HCT116 (cell line): ENCODE results near the gene MYEOV. TPM values are rescaled to one million over a fixed set of nuclear protein-coding genes. Genes with fewer than 3 reads are reported as not detected.
A peak's percentile ranks its signal among the peaks of the same experiment; 100 is the strongest.

ENCODE experiments used
- ATAC-seq: fragments of 200-7000 bp; cut with Tn5 transposase; 2 replicates; pipeline ENCODE4 v1.9.1; 2020; ENCODE audit warnings: mild to moderate bottlenecking, moderate library complexity
- BruUV-seq: library from RNA; stranded (reverse); fragments of 400-500 nt; replicated peaks from 2 replicates; lab custom pipeline; 2021; lab: Mats Ljungman, UMichigan
- CTCF ChIA-PET: fragments of 300-600 bp; sonication (Branson Sonifier 250); formaldehyde crosslinking; loops from one replicate; lab custom pipeline; 2021; ENCODE audit warnings: antibody characterized with exemption; lab: Charles Lee
- POLR2A ChIA-PET: fragments of 300-600, 350-600 bp; sonication (Branson Sonifier 250); formaldehyde crosslinking; loops from one replicate; lab custom pipeline; 2021; ENCODE audit warnings: antibody characterized with exemption; lab: Charles Lee
- RAD21 ChIA-PET, 2 experiments: fragments of 300-600 bp; sonication (Branson Sonifier 250); formaldehyde crosslinking; loops; one replicate each; lab custom pipeline; 2023; ENCODE audit warnings: low total read pairs in 2 of 2; ENCODE audit not compliant: uncharacterized antibody in 2 of 2, unreplicated experiment in 2 of 2, low non-redundant PET in 1 of 2; lab: Charles Lee
- DNase-seq: peaks from one replicate; pipeline ENCODE4 v3.0.0-alpha.2; 2010; ENCODE audit warnings: low read depth, low spot score
- H2AFZ ChIP-seq: fragments of 200-600 bp; shearing (Covaris generic), sonication (generic); 2 replicates; pipeline ENCODE4 v1.6.1; 2017; ENCODE audit warnings: low read depth, mixed run types, mixed read lengths, antibody characterized with exemption, low read length; ENCODE audit not compliant: poor library complexity, severe bottlenecking
- H3K27ac ChIP-seq: 2 replicates; pipeline ENCODE4 v1.5.1; 2012; ENCODE audit warnings: low read depth, low read length
- H3K27me3 ChIP-seq: fragments of 200-600 bp; sonication (generic); 2 replicates; pipeline ENCODE4 v1.6.1; 2016; ENCODE audit warnings: mixed run types, low read length, mixed read lengths; ENCODE audit not compliant: insufficient read depth
- H3K36me3 ChIP-seq, 2 experiments: fragments of 200-500 bp in 1 of 2; fragments of 200-600 bp in 1 of 2; sonication (Bioruptor generic) in 1 of 2; sonication (generic) in 1 of 2; 2 replicates each; pipeline versions ENCODE4 v1.5.1 to v1.6.1; 2014 to 2016; ENCODE audit warnings: low read length in 2 of 2, inconsistent platforms in 1 of 2, mixed read lengths in 1 of 2, mixed run types in 1 of 2; ENCODE audit not compliant: insufficient read depth in 2 of 2, control insufficient read depth in 1 of 2
- H3K4me1 ChIP-seq, 2 experiments: fragments of 200-600 bp in 1 of 2; sonication (generic) in 1 of 2; 2 replicates each; pipeline versions ENCODE4 v1.5.1 to v1.6.1; 2012 to 2017; ENCODE audit warnings: low read length in 2 of 2, inconsistent platforms in 1 of 2, mild to moderate bottlenecking in 1 of 2, mixed read lengths in 1 of 2, mixed run types in 1 of 2, moderate library complexity in 1 of 2; ENCODE audit not compliant: insufficient read depth in 2 of 2, control insufficient read depth in 1 of 2
- H3K4me2 ChIP-seq: fragments of 200-600 bp; sonication (generic); 2 replicates; pipeline ENCODE4 v1.6.1; 2017; ENCODE audit warnings: mixed run types, low read length, mixed read lengths
- H3K4me3 ChIP-seq, 2 experiments: fragments of 200-600 bp in 1 of 2; sonication (generic) in 1 of 2; replicated peaks in 1 of 2; 2 replicates each; pipeline ENCODE4 v1.5.1; 2011 to 2016; ENCODE audit warnings: low read length in 2 of 2, control low read depth in 1 of 2, low read depth in 1 of 2, mild to moderate bottlenecking in 1 of 2, mixed read lengths in 1 of 2, mixed run types in 1 of 2
- H3K79me2 ChIP-seq: fragments of 200-600 bp; sonication (generic); 2 replicates; pipeline ENCODE4 v1.6.1; 2017; ENCODE audit warnings: mild to moderate bottlenecking, mixed run types, low read length, moderate library complexity, mixed read lengths; ENCODE audit not compliant: insufficient read depth
- H3K9ac ChIP-seq: fragments of 200-600 bp; sonication (generic); 2 replicates; pipeline ENCODE4 v1.6.1; 2016; ENCODE audit warnings: low read length, mixed read lengths
- H3K9me2 ChIP-seq: fragments of 200-600 bp; sonication (generic), shearing (Covaris generic); 2 replicates; pipeline ENCODE4 v1.6.1; 2017; ENCODE audit warnings: mixed run types, mild to moderate bottlenecking, moderate library complexity; ENCODE audit not compliant: insufficient read depth
- H3K9me3 ChIP-seq, 2 experiments: fragments of 200-500 bp in 1 of 2; fragments of 200-600 bp in 1 of 2; sonication (Bioruptor generic) in 1 of 2; sonication (generic) in 1 of 2; 2 replicates each; pipeline ENCODE4 v1.6.1; 2014 to 2017; ENCODE audit warnings: low read length in 2 of 2, mixed read lengths in 2 of 2, inconsistent platforms in 1 of 2, low read depth in 1 of 2, mild to moderate bottlenecking in 1 of 2, mixed run types in 1 of 2, moderate library complexity in 1 of 2; ENCODE audit not compliant: control insufficient read depth in 1 of 2, insufficient read depth in 1 of 2
- H4K20me1 ChIP-seq: fragments of 200-600 bp; sonication (generic), shearing (Covaris generic); 2 replicates; pipeline ENCODE4 v1.6.1; 2017; ENCODE audit warnings: mixed run types, mild to moderate bottlenecking, moderate library complexity; ENCODE audit not compliant: insufficient read depth
- CEBPB ChIP-seq: IDR thresholded peaks from 2 replicates; pipeline ENCODE4 v1.6.1; 2012; ENCODE audit warnings: low read depth
- CTCF ChIP-seq, 3 experiments: fragments of 200-600 bp in 1 of 3; sonication (generic) in 1 of 3; IDR thresholded peaks in 2 of 3; conservative IDR thresholded peaks in 1 of 3; 2 replicates each; pipeline ENCODE4 v1.5.1; 2012 to 2017; ENCODE audit warnings: low read depth in 2 of 3, low read length in 2 of 3, antibody characterized with exemption in 1 of 3, borderline replicate concordance in 1 of 3, control low read depth in 1 of 3, mild to moderate bottlenecking in 1 of 3, mixed read lengths in 1 of 3, mixed run types in 1 of 3, moderate library complexity in 1 of 3; ENCODE audit not compliant: insufficient read depth in 1 of 3
- EGR1 ChIP-seq: IDR thresholded peaks from 2 replicates; pipeline ENCODE4 v1.6.1; 2012; ENCODE audit warnings: low read depth
- ELF1 ChIP-seq: IDR thresholded peaks from 2 replicates; pipeline ENCODE4 v1.6.1; 2012; ENCODE audit warnings: low read depth, borderline replicate concordance
- EZH2 ChIP-seq: fragments of 200-600 bp; sonication (generic); IDR thresholded peaks from 2 replicates; pipeline ENCODE4 v1.6.1; 2017; ENCODE audit warnings: antibody characterized with exemption, mixed run types
- FOSL1 ChIP-seq: IDR thresholded peaks from 2 replicates; pipeline ENCODE4 v1.6.1; 2012; ENCODE audit warnings: low read depth
- POLR2A ChIP-seq: IDR thresholded peaks from 2 replicates; pipeline ENCODE4 v1.7.0; 2011; ENCODE audit warnings: borderline replicate concordance; ENCODE audit not compliant: insufficient read depth, insufficient read length; ENCODE audit errors: extremely low read depth
- SP1 ChIP-seq: IDR thresholded peaks from 2 replicates; pipeline ENCODE4 v1.6.1; 2012; ENCODE audit warnings: low read depth
- SRF ChIP-seq: IDR thresholded peaks from 2 replicates; pipeline ENCODE4 v1.6.1; 2012; ENCODE audit warnings: low read depth
- TCF7L2 ChIP-seq: IDR thresholded peaks from 2 replicates; pipeline ENCODE4 v1.7.0; 2011; ENCODE audit warnings: borderline replicate concordance, inconsistent platforms; ENCODE audit not compliant: insufficient read depth, insufficient read length; ENCODE audit errors: extremely low read depth
- ZFX ChIP-seq: fragments of 450-650 bp; IDR thresholded peaks from 2 replicates; pipeline ENCODE4 v1.6.1; 2017
- intact Hi-C: fragments of 100-400 bp; cut with micrococcal nuclease; formaldehyde crosslinking; loops from 2 replicates; pipeline ENCODE4 v1.10.0; 2022
- total RNA-seq: library from RNA; stranded (reverse); gene quantifications from one replicate; pipeline ENCODE4 v1.2.1, GENCODE V29; 2021; ENCODE audit not compliant: unreplicated experiment

The MYEOV gene
- total RNA-seq, 1 experiment from 2014 or later, result 135 TPM

- Histone ChIP-seq H3K27me3 (no peaks in the 10 kb centered on the region), H3K4me1 (peaks cover 22 to 33% of the 10 kb centered on the region in 2 experiments), H3K9me3 (no peaks in the 10 kb centered on the region), H3K9ac (no peak overlapping the region), H3K36me3 (peaks cover 0 to 10% of the 10 kb centered on the region in 2 experiments; a peak in 1 of 4 replicates), H4K20me1 (no peaks in the 10 kb centered on the region), H3K27ac (no peak overlapping the region), H3K4me3 (no peak overlapping the region), H2AFZ (no peak overlapping the region), H3K9me2 (no peaks in the 10 kb centered on the region), H3K4me2 (no peak overlapping the region), H3K79me2 (peaks cover 27% of the 10 kb centered on the region)
- CTCF ChIA-PET, result no interaction called here
- intact Hi-C loops, result loop anchor here (5.0 to 10.0 kb wide), 2 partner anchors 154 to 383 kb away; partner anchors contain the start of gene LTO1
- ATAC-seq (no peak), DNase-seq (no peak)
- TF ChIP-seq ZFX, result no peak
- TF ChIP-seq POLR2A, result no peak
- TF ChIP-seq SP1, result no peak
- TF ChIP-seq EGR1, result no peak
- TF ChIP-seq ELF1, result no peak
- TF ChIP-seq EZH2, result no peak
- POLR2A ChIA-PET, result no interaction called here
- RAD21 ChIA-PET, result no interaction called here
- BruUV-seq, result no TSS peak
Measured at GRCh38 chr11:69291459-69292110, 2.4 kb upstream of the MYEOV start.

GRCh38 chr11:69292221-69292648, 1.7 kb upstream of the MYEOV start:
- intact Hi-C loops, result loop anchor here (5.0 to 10.0 kb wide), 2 partner anchors 155 to 383 kb away; partner anchors contain the start of gene LTO1
- Histone ChIP-seq H4K20me1 (no peaks in the 10 kb centered on the region), H3K4me3 (no peak overlapping the region), H3K9me2 (no peaks in the 10 kb centered on the region), H3K9ac (no peak overlapping the region), H3K36me3 (peaks cover 0 to 10% of the 10 kb centered on the region in 2 experiments; a peak in 1 of 4 replicates), H2AFZ (no peak overlapping the region), H3K27ac (no peak overlapping the region; the same call in 1 of the 2 replicates), H3K9me3 (no peaks in the 10 kb centered on the region), H3K27me3 (no peaks in the 10 kb centered on the region), H3K79me2 (peaks cover 33% of the 10 kb centered on the region)
- ChIA-PET POLR2A (interaction anchor here (3.1 kb wide), 1 partner anchor 161 kb away, joined by 16 read pairs; no protein-coding TSS in a partner anchor), RAD21 (interaction anchor here (1.3 to 1.8 kb wide), 2 partner anchors 161 to 382 kb away, joined by 3 to 7 read pairs; no protein-coding TSS in a partner anchor), CTCF (interaction anchor here (0.8 to 2.4 kb wide), 8 partner anchors 9 to 378 kb away, joined by 3 to 22 read pairs (median 6); no protein-coding TSS in a partner anchor)
- no peak for DNase-seq
- TF ChIP-seq SP1 (no peak), SRF (no peak), CEBPB (no peak), FOSL1 (no peak), CTCF (IDR thresholded peaks at IDR 0.05 in 2 of 3, conservative IDR thresholded peaks at IDR 0.05 in 1 of 3; ENCODE audit: borderline replicate concordance in 1 of 3, insufficient read depth in 1 of 3, low read depth in 2 of 3, low read length in 2 of 3) (peak in 2 of 3 experiments; percentile 91 to 93; a peak in 4 of 6 replicates), TCF7L2 (no peak)
- TF ChIP-seq, all 23 proteins: peak for 1
- peaks cover 26 to 40% of the 10 kb centered on the region in 2 experiments for H3K4me1 ChIP-seq
- no peak for ATAC-seq
- no TSS peak for BruUV-seq
- peak overlapping the region; percentile 95; the same call in 1 of the 2 replicates for H3K4me2 ChIP-seq
